A549 (cell line): ENCODE results near the gene WFDC5. TPM values are rescaled to one million over a fixed set of nuclear protein-coding genes. Genes with fewer than 3 reads are reported as not detected.
A peak's percentile ranks its signal among the peaks of the same experiment; 100 is the strongest.
"Not testable (repeated sequence)": the region's sequence is repeated elsewhere in the genome, so short reads cannot be mapped to it uniquely, and the experiment has no call there.

Source experiments
- ATAC-seq, 2 experiments: fragments of 200-7000 bp in 1 of 2; fragments of >200 bp in 1 of 2; cut with Nextera tagmentation in 1 of 2; cut with Tn5 transposase in 1 of 2; 3 replicates each; pipeline versions ENCODE4 v1.8.0 to v1.9.1; 2018 to 2020; ENCODE audit warnings: mild to moderate bottlenecking in 1 of 2, moderate library complexity in 1 of 2
- CTCF ChIA-PET: fragments of 300-600 bp; sonication (Branson Sonifier 250); formaldehyde crosslinking; extraction: SDS; loops from one replicate; lab custom pipeline; 2021; ENCODE audit warnings: antibody characterized with exemption, inconsistent platforms; lab: Yijun Ruan, JAX
- POLR2A ChIA-PET: fragments of 350-600 bp; formaldehyde crosslinking; extraction: SDS; loops from one replicate; lab custom pipeline; 2021; ENCODE audit warnings: antibody characterized with exemption, inconsistent platforms; lab: Yijun Ruan, JAX
- DNase-seq, 2 experiments: peaks; one replicate each; pipeline versions ENCODE4 v3.0.0 to v3.0.0-alpha.2; 2011 to 2016; ENCODE audit warnings: low read depth in 1 of 2, low spot score in 1 of 2
- FAIRE-seq: peaks from 2 replicates; lab custom pipeline; 2011; peaks lifted over from hg19 to GRCh38; lab: Jason Lieb, UNC
- H3K27ac ChIP-seq, 2 experiments: fragments of >200 bp; sonication (Bioruptor Twin); formaldehyde crosslinking; 3 replicates each; pipeline ENCODE4 v1.5.1; 2016 to 2017
- H3K4me1 ChIP-seq: fragments of >200 bp; sonication (Bioruptor Twin); formaldehyde crosslinking; 3 replicates; pipeline ENCODE4 v1.6.1; 2016
- H3K4me2 ChIP-seq: fragments of >200 bp; sonication (Bioruptor Twin); formaldehyde crosslinking; 3 replicates; pipeline ENCODE4 v1.6.1; 2016
- H3K4me3 ChIP-seq: fragments of >200 bp; sonication (Bioruptor Twin); formaldehyde crosslinking; 3 replicates; pipeline ENCODE4 v1.5.1; 2016
- H3K9me3 ChIP-seq: fragments of >200 bp; sonication (Bioruptor Twin); formaldehyde crosslinking; 3 replicates; pipeline ENCODE4 v1.6.1; 2016
- BCL3 ChIP-seq: fragments of >200 bp; sonication (Bioruptor Twin); formaldehyde crosslinking; IDR thresholded peaks from 3 replicates; pipeline ENCODE4 v1.6.1; 2016
- BHLHE40 ChIP-seq: IDR thresholded peaks from 2 replicates; pipeline ENCODE4 v1.6.1; 2012; ENCODE audit warnings: low read depth, low read length, inconsistent platforms
- CEBPB ChIP-seq, 2 experiments: fragments of >200 bp in 1 of 2; sonication (Bioruptor Twin) in 1 of 2; formaldehyde crosslinking in 1 of 2; IDR thresholded peaks; 2 replicates each; pipeline ENCODE4 v1.6.1; 2012 to 2016
- CHD4 ChIP-seq: fragments of 200-600 bp; sonication (generic); IDR thresholded peaks from 2 replicates; pipeline ENCODE4 v1.6.1; 2016; ENCODE audit warnings: antibody characterized with exemption, mild to moderate bottlenecking, borderline replicate concordance
- FOSL2 ChIP-seq, 2 experiments: fragments of 450-650 bp in 1 of 2; fragments of >200 bp in 1 of 2; sonication (Bioruptor Twin) in 1 of 2; formaldehyde crosslinking; IDR thresholded peaks; 2 replicates each; pipeline versions ENCODE4 v1.5.0 to v1.6.1; 2016 to 2020; ENCODE audit warnings: mild to moderate bottlenecking in 1 of 2, moderate library complexity in 1 of 2
- HES2 ChIP-seq: fragments of >200 bp; sonication (Bioruptor Twin); formaldehyde crosslinking; IDR thresholded peaks from 2 replicates; pipeline ENCODE4 v1.6.1; 2016
- HOXA7 ChIP-seq: fragments of 250-450 bp; sonication (Bioruptor Pico); IDR thresholded peaks from 2 replicates; pipeline ENCODE4 v1.5.0; 2020; ENCODE audit warnings: mild to moderate bottlenecking, moderate library complexity
- HOXB13 ChIP-seq: fragments of 250-450 bp; sonication (Bioruptor Pico); IDR thresholded peaks from 2 replicates; pipeline ENCODE4 v1.5.0; 2020; ENCODE audit warnings: low read depth, mild to moderate bottlenecking, moderate library complexity
- HOXB5 ChIP-seq: fragments of 250-450 bp; sonication (Bioruptor Pico); IDR thresholded peaks from 2 replicates; pipeline ENCODE4 v1.5.0; 2020; ENCODE audit warnings: mild to moderate bottlenecking, moderate library complexity
- JUN ChIP-seq, 2 experiments: fragments of >200 bp; sonication (Bioruptor Twin); formaldehyde crosslinking; IDR thresholded peaks; 2 replicates in 1 of 2; 3 replicates in 1 of 2; pipeline ENCODE4 v1.6.1; 2016 to 2017
- JUNB ChIP-seq: fragments of >200 bp; sonication (Bioruptor Twin); formaldehyde crosslinking; IDR thresholded peaks from 2 replicates; pipeline ENCODE4 v1.6.1; 2016
- MAZ ChIP-seq: fragments of 150-350 bp; IDR thresholded peaks from 2 replicates; pipeline ENCODE4 v1.6.1; 2014; ENCODE audit warnings: antibody characterized with exemption, low read depth, low read length, borderline replicate concordance
- NPAS2 ChIP-seq: fragments of 250-450 bp; sonication (Bioruptor Pico); IDR thresholded peaks from 2 replicates; pipeline ENCODE4 v1.8.0; 2022; ENCODE audit warnings: mild to moderate bottlenecking, moderate library complexity, borderline replicate concordance
- POLR2AphosphoS2 ChIP-seq: conservative IDR thresholded peaks from 2 replicates; pipeline ENCODE4 v1.6.1; 2012; ENCODE audit warnings: low read length, improper control_type of control experiment, inconsistent platforms
- RAD21 ChIP-seq, 2 experiments: fragments of >200 bp in 1 of 2; sonication (Bioruptor Twin) in 1 of 2; formaldehyde crosslinking in 1 of 2; IDR thresholded peaks in 1 of 2; conservative IDR thresholded peaks in 1 of 2; 2 replicates in 1 of 2; 3 replicates in 1 of 2; pipeline ENCODE4 v1.6.1; 2012 to 2018; ENCODE audit warnings: inconsistent platforms in 1 of 2
- RCOR1 ChIP-seq: fragments of 150-350 bp; IDR thresholded peaks from 2 replicates; pipeline ENCODE4 v1.6.1; 2014; ENCODE audit warnings: antibody characterized with exemption, low read length, low read depth
- SMC3 ChIP-seq: fragments of >200 bp; sonication (Bioruptor Twin); formaldehyde crosslinking; IDR thresholded peaks from 3 replicates; pipeline ENCODE4 v1.6.1; 2018; ENCODE audit warnings: inconsistent platforms
- TFCP2L1 ChIP-seq: fragments of 250-450 bp; sonication (Bioruptor Pico); IDR thresholded peaks from 2 replicates; pipeline ENCODE4 v1.5.0; 2021; ENCODE audit warnings: mild to moderate bottlenecking
- WGBS: methylation state at CpG from one replicate; pipeline ENCODE4 v1.1.6; 2017; ENCODE audit errors: missing lambda C conversion rate; 5-methylcytosine and 5-hydroxymethylcytosine counted together
- polyA plus RNA-seq, 4 experiments: library from polyadenylated mRNA; depleted of rRNA in 3 of 4; stranded (reverse); fragments of >200 nt; fragmentation: RNase III in 1 of 4; extraction: RNeasy Plus Mini Kit Qiagen cat#74134 plus additional on column Dnase treatment in 1 of 4; gene quantifications; 2 replicates in 3 of 4; 3 replicates in 1 of 4; pipeline ENCODE4 v1.2.3, GENCODE V29; 2011 to 2017
- TF ChIP-seq, protein P1 (sequence below): IDR thresholded peaks from 2 replicates; pipeline ENCODE4 v1.6.1; 2012
- TF ChIP-seq, protein P2 (sequence below): fragments of 200-600 bp; sonication (generic); IDR thresholded peaks from 2 replicates; pipeline ENCODE4 v1.6.1; 2016; ENCODE audit warnings: antibody characterized with exemption, mild to moderate bottlenecking, moderate library complexity
- TF ChIP-seq, protein P3 (sequence below): IDR thresholded peaks from 2 replicates; pipeline ENCODE4 v1.6.1; 2012

WFDC5 gene
- polyA plus RNA-seq, 2 of the 4 experiments (the other 2 are of a cell fraction): not detected

- CTCF ChIA-PET: interaction anchor here (1.3 to 3.4 kb wide), 3 partner anchors 29 to 45 kb away, joined by 3 to 10 read pairs (median 9); no protein-coding TSS in a partner anchor
- FAIRE-seq (no peak), ATAC-seq (no peak), DNase-seq (no peak)
- H3K9me3 ChIP-seq: no peaks in the 10 kb centered on the region
- TF ChIP-seq TFCP2L1 (CRISPR knock-in tag): no peak
- no peak overlapping the region for H3K4me3 ChIP-seq
- WGBS: 90% methylated on average over 7 of the region's 7 CpGs
- no peak overlapping the region for H3K27ac ChIP-seq
- H3K4me2 ChIP-seq: no peak overlapping the region
- H3K4me1 ChIP-seq: peaks cover 14% of the 10 kb centered on the region; the same call in 2 of the 3 replicates
- POLR2A ChIA-PET: no interaction called here
Measured at GRCh38 chr20:45066372-45066771, 48.6 kb downstream of the WFDC5 start.

DNA sequence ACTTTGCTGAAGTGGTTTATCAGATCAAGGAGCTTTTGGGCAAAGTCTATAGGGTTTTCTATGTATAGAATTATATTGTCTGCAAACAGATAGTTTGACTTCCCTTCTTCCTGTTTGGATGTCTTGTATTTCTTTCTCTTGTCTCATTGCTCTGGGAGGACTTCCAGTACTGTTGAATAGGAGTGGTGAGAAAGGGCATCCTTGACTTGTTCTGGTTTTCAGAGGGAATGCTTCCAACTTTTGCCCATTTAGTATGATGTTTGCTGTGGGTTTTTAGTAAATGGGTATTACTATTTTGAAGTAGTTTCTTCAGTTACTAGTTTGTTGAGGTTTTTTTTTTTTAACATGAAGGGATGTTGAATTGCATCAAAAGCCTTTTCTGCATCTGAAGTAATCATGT is 50.2 kb downstream of the WFDC5 start:
- Histone ChIP-seq H3K4me3 (no peak overlapping the region), H3K9me3 (no peaks in the 10 kb centered on the region), H3K27ac (no peak overlapping the region), H3K4me2 (no peak overlapping the region), H3K4me1 (peaks cover 25% of the 10 kb centered on the region)
- POLR2A ChIA-PET: no interaction called here
- DNase-seq (no peak), ATAC-seq (no peak), FAIRE-seq (no peak)
- CTCF ChIA-PET: interaction anchor here (1.1 to 3.4 kb wide), 3 partner anchors 21 to 31 kb away, joined by 7 to 11 read pairs (median 10); no protein-coding TSS in a partner anchor
- TF ChIP-seq BHLHE40: no peak
- no peak for TF ChIP-seq BCL3
- TF ChIP-seq CHD4: no peak
- TF ChIP-seq HOXB13: no peak
- no peak for TF ChIP-seq NPAS2 (CRISPR knock-in tag)
- no peak for TF ChIP-seq RCOR1
- no peak for TF ChIP-seq HOXB5 (CRISPR knock-in tag)
- no peak for TF ChIP-seq HOXA7 (CRISPR knock-in tag)
- TF ChIP-seq, protein P1, sequence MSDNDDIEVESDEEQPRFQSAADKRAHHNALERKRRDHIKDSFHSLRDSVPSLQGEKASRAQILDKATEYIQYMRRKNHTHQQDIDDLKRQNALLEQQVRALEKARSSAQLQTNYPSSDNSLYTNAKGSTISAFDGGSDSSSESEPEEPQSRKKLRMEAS: no peak
- TF ChIP-seq, protein P2, sequence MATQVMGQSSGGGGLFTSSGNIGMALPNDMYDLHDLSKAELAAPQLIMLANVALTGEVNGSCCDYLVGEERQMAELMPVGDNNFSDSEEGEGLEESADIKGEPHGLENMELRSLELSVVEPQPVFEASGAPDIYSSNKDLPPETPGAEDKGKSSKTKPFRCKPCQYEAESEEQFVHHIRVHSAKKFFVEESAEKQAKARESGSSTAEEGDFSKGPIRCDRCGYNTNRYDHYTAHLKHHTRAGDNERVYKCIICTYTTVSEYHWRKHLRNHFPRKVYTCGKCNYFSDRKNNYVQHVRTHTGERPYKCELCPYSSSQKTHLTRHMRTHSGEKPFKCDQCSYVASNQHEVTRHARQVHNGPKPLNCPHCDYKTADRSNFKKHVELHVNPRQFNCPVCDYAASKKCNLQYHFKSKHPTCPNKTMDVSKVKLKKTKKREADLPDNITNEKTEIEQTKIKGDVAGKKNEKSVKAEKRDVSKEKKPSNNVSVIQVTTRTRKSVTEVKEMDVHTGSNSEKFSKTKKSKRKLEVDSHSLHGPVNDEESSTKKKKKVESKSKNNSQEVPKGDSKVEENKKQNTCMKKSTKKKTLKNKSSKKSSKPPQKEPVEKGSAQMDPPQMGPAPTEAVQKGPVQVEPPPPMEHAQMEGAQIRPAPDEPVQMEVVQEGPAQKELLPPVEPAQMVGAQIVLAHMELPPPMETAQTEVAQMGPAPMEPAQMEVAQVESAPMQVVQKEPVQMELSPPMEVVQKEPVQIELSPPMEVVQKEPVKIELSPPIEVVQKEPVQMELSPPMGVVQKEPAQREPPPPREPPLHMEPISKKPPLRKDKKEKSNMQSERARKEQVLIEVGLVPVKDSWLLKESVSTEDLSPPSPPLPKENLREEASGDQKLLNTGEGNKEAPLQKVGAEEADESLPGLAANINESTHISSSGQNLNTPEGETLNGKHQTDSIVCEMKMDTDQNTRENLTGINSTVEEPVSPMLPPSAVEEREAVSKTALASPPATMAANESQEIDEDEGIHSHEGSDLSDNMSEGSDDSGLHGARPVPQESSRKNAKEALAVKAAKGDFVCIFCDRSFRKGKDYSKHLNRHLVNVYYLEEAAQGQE: no peak
- no peak for TF ChIP-seq SMC3
- no peak for TF ChIP-seq RAD21 (conservative IDR thresholded peaks at IDR 0.05 in 1 of 2, IDR thresholded peaks at IDR 0.05 in 1 of 2)
- no peak for TF ChIP-seq JUNB
- TF ChIP-seq, all 56 proteins: peak for 0

DNA sequence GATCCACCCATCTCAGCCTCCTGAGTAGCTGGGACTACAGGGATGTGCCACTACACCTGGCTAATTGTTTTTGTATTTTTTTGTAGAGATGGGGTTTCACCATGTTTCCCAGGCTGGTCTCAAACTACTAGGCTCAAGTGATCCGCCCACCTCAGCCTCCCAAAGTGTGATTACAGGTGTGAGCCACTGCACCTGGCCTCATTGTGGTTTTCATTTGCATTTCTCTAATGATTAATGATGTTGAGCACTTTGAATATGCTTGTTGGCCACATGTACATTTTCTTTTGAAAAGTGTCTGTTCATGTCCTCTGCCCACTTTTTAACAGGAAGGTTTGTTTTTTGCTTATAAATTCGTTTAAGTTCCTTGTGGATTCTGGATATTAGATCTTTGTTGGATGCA is 51.9 kb downstream of the WFDC5 start:
- CTCF ChIA-PET: interaction anchor here (1.7 to 3.4 kb wide), 3 partner anchors 19 to 49 kb away, joined by 3 to 11 read pairs (median 10); no protein-coding TSS in a partner anchor
- H3K4me2 ChIP-seq, H3K9me3 ChIP-seq, ATAC-seq, POLR2A ChIA-PET, H3K4me3 ChIP-seq, DNase-seq, FAIRE-seq, H3K27ac ChIP-seq: not testable (repeated sequence)
- WGBS: 71% methylated on average over 2 of the region's 2 CpGs
- peaks cover 38% of the 10 kb centered on the region for H3K4me1 ChIP-seq

DNA sequence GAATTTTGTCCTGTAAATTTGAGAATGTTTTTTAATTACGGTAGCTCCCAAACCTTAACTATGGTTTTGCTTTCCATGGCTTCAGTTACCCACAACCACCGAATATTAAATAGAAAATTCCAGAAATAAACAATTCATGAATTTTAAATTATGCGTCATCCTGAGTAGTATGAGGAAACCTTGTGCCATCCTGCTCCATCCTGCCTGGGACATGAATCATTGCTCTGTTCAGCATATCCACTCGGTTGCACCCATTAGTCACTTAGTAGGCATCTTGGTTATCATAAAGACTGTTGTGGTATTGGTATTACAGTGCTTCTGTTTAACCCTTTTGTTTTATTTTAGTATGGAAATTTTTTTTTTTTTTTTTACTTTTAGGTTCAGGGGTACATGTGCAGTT is 53.7 kb downstream of the WFDC5 start:
- WGBS: 31% methylated on average over 4 of the region's 4 CpGs
- peak; percentile 71 to 73 for DNase-seq
- no peak for FAIRE-seq
- ChIA-PET CTCF (interaction anchor here (0.6 to 3.0 kb wide), 7 partner anchors 12 to 232 kb away, joined by 3 to 20 read pairs (median 6); no protein-coding TSS in a partner anchor), POLR2A (no interaction called here)
- TF ChIP-seq JUNB: peak; percentile 66; the same call in 1 of the 2 replicates
- peak; percentile 36 to 54; a peak in 1 of 4 replicates for TF ChIP-seq CEBPB (IDR thresholded peaks at IDR 0.05)
- TF ChIP-seq MAZ: no peak
- TF ChIP-seq, protein P1: peak; percentile 47; the same call in 1 of the 2 replicates
- 0 out of 2 replicates have a peak, but pooled peaks have one; percentile 22 for TF ChIP-seq HES2
- TF ChIP-seq, protein P3, sequence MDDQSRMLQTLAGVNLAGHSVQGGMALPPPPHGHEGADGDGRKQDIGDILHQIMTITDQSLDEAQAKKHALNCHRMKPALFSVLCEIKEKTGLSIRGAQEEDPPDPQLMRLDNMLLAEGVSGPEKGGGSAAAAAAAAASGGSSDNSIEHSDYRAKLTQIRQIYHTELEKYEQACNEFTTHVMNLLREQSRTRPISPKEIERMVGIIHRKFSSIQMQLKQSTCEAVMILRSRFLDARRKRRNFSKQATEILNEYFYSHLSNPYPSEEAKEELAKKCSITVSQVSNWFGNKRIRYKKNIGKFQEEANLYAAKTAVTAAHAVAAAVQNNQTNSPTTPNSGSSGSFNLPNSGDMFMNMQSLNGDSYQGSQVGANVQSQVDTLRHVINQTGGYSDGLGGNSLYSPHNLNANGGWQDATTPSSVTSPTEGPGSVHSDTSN: no peak
- TF ChIP-seq FOSL2 (IDR thresholded peaks at IDR 0.05): peak; percentile 82
- peak; percentile 87 for TF ChIP-seq FOSL2 (CRISPR knock-in tag; IDR thresholded peaks at IDR 0.05)
- peak in 1 of 2 experiments; percentile 52; a peak in 1 of 5 replicates for TF ChIP-seq JUN (IDR thresholded peaks at IDR 0.05)
- no peak for TF ChIP-seq POLR2AphosphoS2
- Histone ChIP-seq H3K4me2 (peak overlapping the region; percentile 43), H3K27ac (peak overlapping the region; percentile 61 to 76; a peak in 5 of 6 replicates), H3K4me3 (no peak overlapping the region), H3K4me1 (peaks cover 41% of the 10 kb centered on the region), H3K9me3 (no peaks in the 10 kb centered on the region)
- peak; percentile 98 to 100 for ATAC-seq
